Breast epithelium (tissue), 4 donors: ENCODE measurements around the gene IMPDH2. TPM values are rescaled to one million over a fixed set of nuclear protein-coding genes. Genes with fewer than 3 reads are reported as not detected.
"Not testable (repeated sequence)": the region's sequence is repeated elsewhere in the genome, so short reads cannot be mapped to it uniquely, and the experiment has no call there.

ENCODE experiments used
- DNase-seq, 2 donors: peaks; one replicate each; pipeline ENCODE4 v3.0.0-alpha.2; 2019; ENCODE audit warnings: low spot score in 2 of 2
- H3K27ac ChIP-seq, 2 donors: fragments of 200-600 bp; sonication (generic) in 1 of 2; one replicate each; pipeline ENCODE4 v1.5.1; 2016 to 2019; ENCODE audit warnings: mild to moderate bottlenecking in 1 of 2
- H3K27me3 ChIP-seq, 2 donors: fragments of 200-600 bp; sonication (generic) in 1 of 2; one replicate each; pipeline versions ENCODE4 v1.5.1 to v1.6.0; 2017 to 2019; ENCODE audit warnings: control low read depth in 1 of 2, mild to moderate bottlenecking in 1 of 2
- H3K36me3 ChIP-seq: fragments of 200-600 bp; one replicate; pipeline ENCODE4 v1.5.1; 2019
- H3K4me1 ChIP-seq, 2 donors: fragments of 200-600 bp; sonication (generic); one replicate each; pipeline ENCODE4 v1.5.1; 2016 to 2019; ENCODE audit warnings: control low read depth in 1 of 2
- H3K4me3 ChIP-seq, 3 donors: fragments of 200-600 bp; sonication (generic); 1 replicate in 2 of 3; 2 replicates in 1 of 3; pipeline ENCODE4 v1.5.1; 2016 to 2019; ENCODE audit warnings: mild to moderate bottlenecking in 3 of 3, moderate library complexity in 2 of 3
- H3K9me3 ChIP-seq, 2 donors: fragments of 200-600 bp; sonication (generic) in 1 of 2; one replicate each; pipeline ENCODE4 v1.5.1; 2016 to 2019; ENCODE audit warnings: control low read depth in 1 of 2
- CTCF ChIP-seq, 3 donors: fragments of 450-650 bp; IDR thresholded peaks; one replicate each; pipeline ENCODE4 v1.5.1; 2016 to 2017; ENCODE audit warnings: antibody characterized with exemption in 3 of 3, mild to moderate bottlenecking in 3 of 3, moderate library complexity in 3 of 3
- POLR2A ChIP-seq: fragments of 450-650 bp; IDR thresholded peaks from one replicate; pipeline ENCODE4 v1.6.1; 2016; ENCODE audit warnings: antibody characterized with exemption, mild to moderate bottlenecking, moderate library complexity
- POLR2AphosphoS5 ChIP-seq, 3 donors: sonication (generic); formaldehyde crosslinking; IDR thresholded peaks; one replicate each; pipeline ENCODE4 v1.6.1; 2017; ENCODE audit warnings: antibody characterized with exemption in 3 of 3
- intact Hi-C: fragments of 100-400 bp; cut with DNase I; formaldehyde crosslinking; loops from one replicate; pipeline ENCODE4 v1.15.1; 2023; ENCODE audit warnings: low total_unique reads
- total RNA-seq, 3 donors: library from RNA; depleted of rRNA; stranded (reverse); fragments of >200 nt; gene quantifications; one replicate each; pipeline ENCODE4 v1.1.0, GENCODE V29; 2016

The IMPDH2 gene
- total RNA-seq, 3 donors from 2014 or later: 123 to 216 (median 178) TPM

DNA sequence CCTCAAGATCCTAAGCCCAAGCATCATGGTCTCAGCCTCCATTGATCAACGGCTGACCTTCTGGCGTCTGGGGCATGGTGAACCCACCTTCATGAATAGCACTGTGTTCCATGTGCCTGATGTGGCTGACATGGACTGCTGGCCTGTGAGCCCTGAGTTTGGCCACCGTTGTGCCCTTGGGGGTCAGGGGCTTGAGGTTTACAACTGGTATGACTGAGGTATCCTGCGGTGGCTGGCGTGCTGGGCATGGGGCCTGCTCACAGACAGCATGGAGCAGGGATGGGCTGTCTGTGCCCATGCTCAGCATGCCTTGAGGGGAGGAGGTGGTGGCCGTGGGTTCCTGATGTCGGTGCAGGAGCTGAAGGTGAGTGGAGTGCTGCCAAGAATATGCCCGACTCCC is 14.1 kb downstream of the IMPDH2 start:
- intact Hi-C loops: no loop called here
- Histone ChIP-seq H3K27ac (no peak overlapping the region), H3K36me3 (peaks cover 7% of the 10 kb centered on the region), H3K4me1 (peaks cover 5 to 7% of the 10 kb centered on the region in 2 donors), H3K9me3 (no peaks in the 10 kb centered on the region), H3K4me3 (no peak overlapping the region), H3K27me3 (no peaks in the 10 kb centered on the region)
- no peak for TF ChIP-seq POLR2AphosphoS5 (IDR thresholded peaks at IDR 0.05)
- TF ChIP-seq CTCF (IDR thresholded peaks at IDR 0.05): no peak
- no peak for TF ChIP-seq POLR2A
- DNase-seq: no peak

GRCh38 chr3:49013738-49014660 is 15.2 kb downstream of the IMPDH2 start:
- Histone ChIP-seq H3K36me3 (peaks cover 7% of the 10 kb centered on the region), H3K4me1 (peaks cover 0 to 7% of the 10 kb centered on the region in 2 donors), H3K9me3 (no peaks in the 10 kb centered on the region), H3K27me3 (no peaks in the 10 kb centered on the region), H3K4me3 (no peak overlapping the region), H3K27ac (no peak overlapping the region)
- no peak for DNase-seq
- TF ChIP-seq CTCF (IDR thresholded peaks at IDR 0.05) (peak in 2 of 3 donors; percentile 42 to 48), POLR2A (no peak), POLR2AphosphoS5 (IDR thresholded peaks at IDR 0.05) (no peak)
- intact Hi-C loops: no loop called here

- Histone ChIP-seq H3K4me3 (no peak overlapping the region), H3K9me3 (no peaks in the 10 kb centered on the region), H3K4me1 (peaks cover 0 to 7% of the 10 kb centered on the region in 2 donors), H3K27me3 (no peaks in the 10 kb centered on the region), H3K36me3 (peaks cover 7% of the 10 kb centered on the region), H3K27ac (no peak overlapping the region)
- intact Hi-C loops: no loop called here
- TF ChIP-seq CTCF (IDR thresholded peaks at IDR 0.05): no peak
- TF ChIP-seq POLR2AphosphoS5 (IDR thresholded peaks at IDR 0.05): no peak
- no peak for TF ChIP-seq POLR2A
- no peak for DNase-seq
Observed at GRCh38 chr3:49013113-49013737, 16.0 kb downstream of the IMPDH2 start.

GRCh38 chr3:49012441-49013017 is 16.7 kb downstream of the IMPDH2 start:
- TF ChIP-seq POLR2AphosphoS5 (IDR thresholded peaks at IDR 0.05) (no peak), POLR2A (no peak), CTCF (IDR thresholded peaks at IDR 0.05) (no peak)
- peaks cover 0 to 5% of the 10 kb centered on the region in 2 donors for H3K4me1 ChIP-seq
- no peak for DNase-seq
- H3K27me3 ChIP-seq: no peaks in the 10 kb centered on the region
- H3K4me3 ChIP-seq: no peak overlapping the region
- intact Hi-C loops: no loop called here
- peaks cover 7% of the 10 kb centered on the region for H3K36me3 ChIP-seq
- no peak overlapping the region for H3K27ac ChIP-seq
- H3K9me3 ChIP-seq: no peaks in the 10 kb centered on the region

GRCh38 chr3:49009396-49009795 is 19.8 kb downstream of the IMPDH2 start:
- Histone ChIP-seq H3K27ac (no peak overlapping the region), H3K4me1 (no peaks in the 10 kb centered on the region), H3K9me3 (no peaks in the 10 kb centered on the region), H3K4me3 (no peak overlapping the region), H3K36me3 (no peaks in the 10 kb centered on the region), H3K27me3 (no peaks in the 10 kb centered on the region)
- no peak for TF ChIP-seq POLR2AphosphoS5 (IDR thresholded peaks at IDR 0.05)
- no peak for TF ChIP-seq CTCF (IDR thresholded peaks at IDR 0.05)
- TF ChIP-seq POLR2A: no peak
- DNase-seq: no peak
- intact Hi-C loops: no loop called here

- H3K9me3 ChIP-seq, H3K36me3 ChIP-seq, intact Hi-C loops, DNase-seq, H3K4me1 ChIP-seq, H3K27me3 ChIP-seq: not testable (repeated sequence)
- H3K4me3 ChIP-seq: peak overlapping the region; percentile 68 to 80 (median 74)
- H3K27ac ChIP-seq: peak overlapping the region; percentile 93 to 97
Observed at GRCh38 chr3:49008627-49009026, 20.6 kb downstream of the IMPDH2 start.
